IMR-90 (cell line): ENCODE data around the gene SGO1. TPM values are rescaled to one million over a fixed set of nuclear protein-coding genes. Genes with fewer than 3 reads are reported as not detected.

ENCODE experiments used
- ATAC-seq: fragments of 200-7000 bp; cut with Tn5 transposase; 2 replicates; pipeline ENCODE4 v1.9.1; 2020; ENCODE audit warnings: low read depth, mild to moderate bottlenecking, moderate library complexity
- BruUV-seq: library from RNA; stranded (reverse); fragments of 400-500 nt; replicated peaks from 2 replicates; lab custom pipeline; 2021; lab: Mats Ljungman, UMichigan
- CTCF ChIA-PET: fragments of 300-600 bp; formaldehyde crosslinking; extraction: SDS; loops from one replicate; lab custom pipeline; 2021; ENCODE audit warnings: antibody characterized with exemption; lab: Yijun Ruan, JAX
- POLR2A ChIA-PET: fragments of 300-600 bp; sonication (Branson Sonifier 250); formaldehyde crosslinking; loops from one replicate; lab custom pipeline; 2022; ENCODE audit warnings: antibody characterized with exemption; ENCODE audit not compliant: unreplicated experiment; lab: Charles Lee
- DNase-seq: peaks from one replicate; pipeline ENCODE4 v3.0.0; 2013
- H2AFZ ChIP-seq: replicated peaks from 2 replicates; pipeline ENCODE3; 2013; ENCODE audit warnings: low read length, mild to moderate bottlenecking; ENCODE audit not compliant: poor library complexity
- H2AK5ac ChIP-seq: 2 replicates; pipeline ENCODE4 v1.6.1; 2013; ENCODE audit warnings: low read depth, low read length, inconsistent platforms
- H2AK9ac ChIP-seq: replicated peaks from 2 replicates; pipeline ENCODE3; 2013; ENCODE audit warnings: mild to moderate bottlenecking, low read depth, low read length, moderate library complexity; ENCODE audit not compliant: poor library complexity
- H2BK120ac ChIP-seq: 2 replicates; pipeline ENCODE4 v1.6.1; 2013; ENCODE audit warnings: low read depth, low read length, inconsistent platforms
- H2BK15ac ChIP-seq: 3 replicates; pipeline ENCODE4 v1.6.1; 2013; ENCODE audit warnings: low read depth, low read length, inconsistent platforms
- H2BK20ac ChIP-seq: 2 replicates; pipeline ENCODE4 v1.6.1; 2013; ENCODE audit warnings: low read depth, mild to moderate bottlenecking, inconsistent platforms, low read length, moderate library complexity
- H2BK5ac ChIP-seq: 2 replicates; pipeline ENCODE4 v1.6.1; 2013; ENCODE audit warnings: mild to moderate bottlenecking, low read depth, low read length, inconsistent platforms; ENCODE audit not compliant: poor library complexity, severe bottlenecking
- H3K14ac ChIP-seq: replicated peaks from 2 replicates; pipeline ENCODE4 v1.6.1; 2013; ENCODE audit warnings: low read depth, low read length, inconsistent platforms
- H3K18ac ChIP-seq: 2 replicates; pipeline ENCODE4 v1.6.1; 2013; ENCODE audit warnings: low read depth, low read length, control low read depth
- H3K23ac ChIP-seq: 2 replicates; pipeline ENCODE4 v1.6.1; 2013; ENCODE audit warnings: low read depth, low read length, inconsistent platforms
- H3K27ac ChIP-seq: 2 replicates; pipeline ENCODE4 v1.5.1; 2013; ENCODE audit warnings: mild to moderate bottlenecking, control low read depth, low read length; ENCODE audit not compliant: insufficient read depth
- H3K27me3 ChIP-seq: 2 replicates; pipeline ENCODE4 v1.6.1; 2013; ENCODE audit warnings: low read length; ENCODE audit not compliant: control insufficient read depth, insufficient read depth
- H3K36me3 ChIP-seq: 2 replicates; pipeline ENCODE4 v1.6.1; 2013; ENCODE audit warnings: low read length, mixed read lengths; ENCODE audit not compliant: control insufficient read depth, insufficient read depth
- H3K4ac ChIP-seq: 2 replicates; pipeline ENCODE4 v1.6.1; 2013; ENCODE audit warnings: low read depth, low read length, inconsistent platforms
- H3K4me1 ChIP-seq: 2 replicates; pipeline ENCODE4 v1.6.1; 2013; ENCODE audit warnings: low read length, mixed read lengths; ENCODE audit not compliant: control insufficient read depth, insufficient read depth
- H3K4me2 ChIP-seq: 2 replicates; pipeline ENCODE4 v1.6.1; 2013; ENCODE audit warnings: low read depth, mild to moderate bottlenecking, control low read depth, low read length, moderate library complexity
- H3K4me3 ChIP-seq: 2 replicates; pipeline ENCODE4 v1.5.1; 2013; ENCODE audit warnings: low read depth, mild to moderate bottlenecking, control low read depth, low read length, moderate library complexity; ENCODE audit not compliant: insufficient read depth
- H3K56ac ChIP-seq: 2 replicates; pipeline ENCODE4 v1.6.1; 2013; ENCODE audit warnings: low read length, inconsistent platforms; ENCODE audit not compliant: insufficient read depth; ENCODE audit errors: extremely low read depth
- H3K79me1 ChIP-seq, 2 experiments: 2 replicates each; pipeline ENCODE4 v1.6.1; 2013; ENCODE audit warnings: low read length in 2 of 2, inconsistent platforms in 1 of 2, low read depth in 1 of 2
- H3K9ac ChIP-seq: 2 replicates; pipeline ENCODE4 v1.6.1; 2013; ENCODE audit warnings: low read depth, low read length, control low read depth
- H3K9me1 ChIP-seq: 2 replicates; pipeline ENCODE4 v1.6.1; 2013; ENCODE audit warnings: low read length, inconsistent platforms; ENCODE audit not compliant: insufficient read depth
- H3K9me3 ChIP-seq: 2 replicates; pipeline ENCODE4 v1.6.1; 2013; ENCODE audit warnings: low read length; ENCODE audit not compliant: control insufficient read depth, insufficient read depth
- H4K20me1 ChIP-seq: 2 replicates; pipeline ENCODE4 v1.6.1; 2013; ENCODE audit warnings: low read length, inconsistent platforms; ENCODE audit not compliant: insufficient read depth
- H4K5ac ChIP-seq: 2 replicates; pipeline ENCODE4 v1.6.1; 2013; ENCODE audit warnings: mild to moderate bottlenecking, low read depth, low read length, control low read depth
- H4K8ac ChIP-seq, 2 experiments: 2 replicates each; pipeline ENCODE4 v1.6.1; 2013; ENCODE audit warnings: low read depth in 2 of 2, low read length in 2 of 2, control low read depth in 1 of 2, inconsistent platforms in 1 of 2
- H4K91ac ChIP-seq: 2 replicates; pipeline ENCODE4 v1.6.1; 2013; ENCODE audit warnings: low read depth, low read length, inconsistent platforms; ENCODE audit not compliant: insufficient read depth
- BHLHE40 ChIP-seq: fragments of 150-350 bp; IDR thresholded peaks from 2 replicates; pipeline ENCODE4 v1.6.1; 2016; ENCODE audit warnings: mild to moderate bottlenecking, low read depth, low read length
- CHD1 ChIP-seq: IDR thresholded peaks from 2 replicates; pipeline ENCODE4 v1.6.1; 2012; ENCODE audit warnings: low read depth, low read length, improper control_type of control experiment
- FOS ChIP-seq: fragments of 150-350 bp; IDR thresholded peaks from 2 replicates; pipeline ENCODE4 v1.6.1; 2016; ENCODE audit warnings: low read depth, low read length
- MAZ ChIP-seq: IDR thresholded peaks from 2 replicates; pipeline ENCODE4 v1.6.1; 2012; ENCODE audit warnings: low read depth, mild to moderate bottlenecking, low read length, improper control_type of control experiment, moderate library complexity, borderline replicate concordance
- MXI1 ChIP-seq: IDR thresholded peaks from 2 replicates; pipeline ENCODE4 v1.6.1; 2012; ENCODE audit warnings: low read depth, mild to moderate bottlenecking, low read length, moderate library complexity, borderline replicate concordance
- POLR2A ChIP-seq: IDR thresholded peaks from 2 replicates; pipeline ENCODE4 v1.6.1; 2012; ENCODE audit warnings: mild to moderate bottlenecking, low read depth, low read length
- RCOR1 ChIP-seq: IDR thresholded peaks from 2 replicates; pipeline ENCODE4 v1.6.1; 2012; ENCODE audit warnings: mild to moderate bottlenecking, low read length, improper control_type of control experiment; ENCODE audit not compliant: insufficient replicate concordance
- RFX5 ChIP-seq: IDR thresholded peaks from 2 replicates; pipeline ENCODE4 v1.8.0; 2012; ENCODE audit warnings: low read depth, mild to moderate bottlenecking, low read length, moderate library complexity
- SMC3 ChIP-seq: fragments of 150-350 bp; IDR thresholded peaks from 2 replicates; pipeline ENCODE4 v1.6.1; 2016; ENCODE audit warnings: low read depth, mild to moderate bottlenecking, antibody characterized with exemption, low read length, moderate library complexity
- WGBS, 2 experiments: methylation state at CpG; one replicate each; pipeline versions ENCODE4 v1.1.5 to v1.1.7; 2013; ENCODE audit warnings: missing lambda C conversion rate in 2 of 2; ENCODE audit not compliant: insufficient read length in 1 of 2; ENCODE audit errors: extremely low coverage in 2 of 2; 5-methylcytosine and 5-hydroxymethylcytosine counted together
- dilution Hi-C: fragments of 300-500 bp; cut with HindIII; formaldehyde crosslinking; loops from one replicate; pipeline ENCODE4 v1.14.3; 2018; ENCODE audit warnings: low sequenced_read_pairs; ENCODE audit not compliant: unreplicated experiment
- in situ Hi-C: fragments of 300-500 bp; cut with MboI; formaldehyde crosslinking; loops from 3 replicates; pipeline ENCODE4 v1.14.3; 2019; ENCODE audit warnings: low sequenced_read_pairs, inconsistent platforms, mixed read lengths
- intact Hi-C: fragments of 100-400 bp; cut with micrococcal nuclease; formaldehyde crosslinking; loops from 2 replicates; pipeline ENCODE4 v1.10.0; 2022
- polyA plus RNA-seq, 3 experiments: library from polyadenylated mRNA; depleted of rRNA; stranded (reverse); fragments of >200 nt; gene quantifications; 2 replicates each; pipeline ENCODE4 v1.2.3, GENCODE V29; 2012; ENCODE audit warnings: low replicate concordance in 1 of 3
- total RNA-seq: library from RNA; depleted of rRNA; stranded (reverse); fragments of >200 nt; gene quantifications from 2 replicates; pipeline ENCODE4 v1.2.3, GENCODE V29; 2012

The SGO1 gene
- total and polyA plus RNA-seq, 2 of the 4 experiments (the other 2 are of a cell fraction), result 3.2 to 5.2 TPM

- Histone ChIP-seq H4K91ac (no peak overlapping the region), H3K14ac (no peak overlapping the region), H4K5ac (no peak overlapping the region), H3K79me1 (no peaks in the 10 kb centered on the region), H3K56ac (no peak overlapping the region), H3K18ac (no peak overlapping the region), H2BK15ac (no peak overlapping the region), H3K27ac (no peak overlapping the region), H3K27me3 (no peaks in the 10 kb centered on the region), H3K4me1 (no peaks in the 10 kb centered on the region), H3K23ac (no peak overlapping the region), H2BK120ac (no peak overlapping the region), H2AK5ac (no peak overlapping the region), H4K8ac (no peak overlapping the region), H3K9ac (no peak overlapping the region), H3K4ac (no peak overlapping the region), H3K9me3 (no peaks in the 10 kb centered on the region), H2BK5ac (no peak overlapping the region), H3K9me1 (no peaks in the 10 kb centered on the region), H2BK20ac (no peak overlapping the region), H2AK9ac (no peak overlapping the region), H3K4me2 (no peak overlapping the region), H2AFZ (no peak overlapping the region), H3K4me3 (no peak overlapping the region), H3K36me3 (no peaks in the 10 kb centered on the region), H4K20me1 (no peaks in the 10 kb centered on the region)
- TF ChIP-seq MXI1, result no peak
- TF ChIP-seq CHD1, result no peak
- no peak for TF ChIP-seq RFX5
- no peak for TF ChIP-seq MAZ
- TF ChIP-seq RCOR1, result no peak
- no peak for TF ChIP-seq FOS
- no peak for TF ChIP-seq BHLHE40
- no peak for TF ChIP-seq POLR2A
- TF ChIP-seq SMC3, result no peak
- no TSS peak for BruUV-seq
- DNase-seq (peak; percentile 12), ATAC-seq (peak; percentile 57)
- WGBS, 2 experiments, result no CpG with 5 or more reads among the region's 1 CpG
- intact Hi-C loops, result no loop called here
- in situ Hi-C loops, result no loop called here
- dilution Hi-C loops, result no loop called here
- POLR2A ChIA-PET, result no interaction called here
- CTCF ChIA-PET, result interaction anchor here (0.6 kb wide), 1 partner anchor 12 kb away, joined by 3 read pairs; no protein-coding TSS in a partner anchor
These were observed 49.8 kb downstream of the SGO1 start for GRCh38 chr3:20136231-20136630.
